ENCODE measurements around the gene PXMP2.
"Not testable (repeated sequence)": the region's sequence is repeated elsewhere in the genome, so short reads cannot be mapped to it uniquely, and the experiment has no call there.

PXMP2 gene

GRCh38 chr12:132724506-132725241 is 37.3 kb downstream of the PXMP2 start:
- DNase-seq, result no peak

GRCh38 chr12:132726386-132726785 is 39.0 kb downstream of the PXMP2 start:
- no peak for DNase-seq

GRCh38 chr12:132727091-132727794 is 39.9 kb downstream of the PXMP2 start:
- DNase-seq, result no peak

GRCh38 chr12:132728502-132728901 is 41.1 kb downstream of the PXMP2 start:
- no peak for DNase-seq

- DNase-seq, result no peak
These were observed 42.3 kb downstream of the PXMP2 start for GRCh38 chr12:132729541-132730320.

GRCh38 chr12:132730353-132730752 is 43.0 kb downstream of the PXMP2 start:
- no peak for DNase-seq

- DNase-seq, result no peak
These were observed 44.2 kb downstream of the PXMP2 start for GRCh38 chr12:132731574-132731973.

GRCh38 chr12:132734206-132734605 is 46.8 kb downstream of the PXMP2 start:
- no peak for DNase-seq

- no peak for DNase-seq
These were observed 48.1 kb downstream of the PXMP2 start for GRCh38 chr12:132735496-132735895.

GRCh38 chr12:132736378-132736777 is 49.0 kb downstream of the PXMP2 start:
- DNase-seq, result no peak

GRCh38 chr12:132736913-132737312 is 49.5 kb downstream of the PXMP2 start:
- no peak for DNase-seq

- DNase-seq, result no peak
These were observed 52.4 kb downstream of the PXMP2 start for GRCh38 chr12:132739600-132740312.

- DNase-seq, result no peak
These were observed 52.9 kb downstream of the PXMP2 start for GRCh38 chr12:132740313-132740646.

- no peak for DNase-seq
These were observed 53.3 kb downstream of the PXMP2 start for GRCh38 chr12:132740652-132741051.

- DNase-seq, result no peak
These were observed 54.2 kb downstream of the PXMP2 start for GRCh38 chr12:132741620-132742019.

GRCh38 chr12:132743831-132744230 is 56.4 kb downstream of the PXMP2 start:
- DNase-seq, result no peak

GRCh38 chr12:132746613-132747012 is 59.2 kb downstream of the PXMP2 start:
- no peak for DNase-seq

- DNase-seq, result no peak
These were observed 60.0 kb downstream of the PXMP2 start for GRCh38 chr12:132747395-132747794.

- DNase-seq, result no peak
These were observed 60.5 kb downstream of the PXMP2 start for GRCh38 chr12:132747896-132748295.

GRCh38 chr12:132748319-132748718 is 60.9 kb downstream of the PXMP2 start:
- no peak for DNase-seq

- DNase-seq, result not testable (repeated sequence)
These were observed 66.3 kb downstream of the PXMP2 start for GRCh38 chr12:132753670-132754069.

- no peak for DNase-seq
These were observed 67.0 kb downstream of the PXMP2 start for GRCh38 chr12:132754160-132754932.

Measured in activated CD4-positive, alpha-beta T cell treated with anti-CD3 and anti-CD28 coated beads, Interleukin-10, Interleukin-2, amounts not matched to agents 100 ng/mL and 50 ng/mL, durations not matched to agents 16 hours and 8 hours (primary cell).